Measurements from ENCODE around the gene OR14A16.

OR14A16 gene

DNA sequence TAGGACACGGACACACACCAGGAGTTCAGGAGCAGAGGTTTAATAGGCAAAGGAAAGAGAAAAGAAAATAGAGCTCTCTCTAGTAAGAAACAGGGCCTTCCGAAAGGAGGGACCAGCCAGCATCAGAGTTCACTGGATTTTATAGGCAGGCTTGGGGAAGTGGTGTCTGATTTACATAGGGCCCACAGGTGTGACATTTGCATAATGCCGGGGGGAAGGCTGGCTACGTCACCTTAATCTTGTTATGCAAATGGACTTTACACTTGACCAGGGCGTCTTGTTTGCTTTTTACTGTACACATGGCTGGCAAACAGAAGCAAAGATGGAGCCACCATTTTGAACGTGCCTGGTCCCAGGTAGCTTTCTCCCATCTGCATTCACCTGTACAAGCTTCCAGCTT is at the start of gene OR14A16:
OR14A16 (minus strand) TSS at position 97 of the 400 bp plus-strand sequence. CDS start 8,390 bp downstream, outside the sequence.
- no peaks in the 10 kb centered on the region for H3K27me3 ChIP-seq (ENCODE audit: insufficient read depth, low read depth)
- H3K27ac ChIP-seq, result no peak within 1 kb of the TSS
- no peaks in the 10 kb centered on the region for H3K79me2 ChIP-seq (ENCODE audit: insufficient read depth, low read depth)
- H4K20me1 ChIP-seq (ENCODE audit: insufficient read depth), result no peaks in the 10 kb centered on the region
- H3K9ac ChIP-seq, result no peak within 1 kb of the TSS
- no peak within 1 kb of the TSS for H3K4me3 ChIP-seq (IDR thresholded peaks at IDR 0.05; ENCODE audit: insufficient read depth, low read depth, low read length)
- H2AFZ ChIP-seq (ENCODE audit: low read depth), result no peak within 1 kb of the TSS
- H3K36me3 ChIP-seq (ENCODE audit: insufficient read depth), result no peaks in the 10 kb centered on the region; the same call in 1 of the 2 replicates
- TF ChIP-seq, protein P1, sequence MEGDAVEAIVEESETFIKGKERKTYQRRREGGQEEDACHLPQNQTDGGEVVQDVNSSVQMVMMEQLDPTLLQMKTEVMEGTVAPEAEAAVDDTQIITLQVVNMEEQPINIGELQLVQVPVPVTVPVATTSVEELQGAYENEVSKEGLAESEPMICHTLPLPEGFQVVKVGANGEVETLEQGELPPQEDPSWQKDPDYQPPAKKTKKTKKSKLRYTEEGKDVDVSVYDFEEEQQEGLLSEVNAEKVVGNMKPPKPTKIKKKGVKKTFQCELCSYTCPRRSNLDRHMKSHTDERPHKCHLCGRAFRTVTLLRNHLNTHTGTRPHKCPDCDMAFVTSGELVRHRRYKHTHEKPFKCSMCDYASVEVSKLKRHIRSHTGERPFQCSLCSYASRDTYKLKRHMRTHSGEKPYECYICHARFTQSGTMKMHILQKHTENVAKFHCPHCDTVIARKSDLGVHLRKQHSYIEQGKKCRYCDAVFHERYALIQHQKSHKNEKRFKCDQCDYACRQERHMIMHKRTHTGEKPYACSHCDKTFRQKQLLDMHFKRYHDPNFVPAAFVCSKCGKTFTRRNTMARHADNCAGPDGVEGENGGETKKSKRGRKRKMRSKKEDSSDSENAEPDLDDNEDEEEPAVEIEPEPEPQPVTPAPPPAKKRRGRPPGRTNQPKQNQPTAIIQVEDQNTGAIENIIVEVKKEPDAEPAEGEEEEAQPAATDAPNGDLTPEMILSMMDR (conservative IDR thresholded peaks at IDR 0.05; ENCODE audit: low read depth, low read length), result no peak
- H3K4me2 ChIP-seq, result no peak within 1 kb of the TSS
- no peaks in the 10 kb centered on the region for H3K4me1 ChIP-seq (ENCODE audit: low read depth, poor library complexity, severe bottlenecking)

- Histone ChIP-seq H3K27ac (no peak overlapping the region), H3K79me2 (ENCODE audit: insufficient read depth, low read depth) (0 out of 2 replicates have a peak, but pooled peaks cover under 1% of the 10 kb centered on the region), H3K4me1 (ENCODE audit: low read depth, poor library complexity, severe bottlenecking) (no peaks in the 10 kb centered on the region), H3K36me3 (ENCODE audit: insufficient read depth) (peaks cover 23% of the 10 kb centered on the region), H3K4me3 (IDR thresholded peaks at IDR 0.05; ENCODE audit: insufficient read depth, low read depth, low read length) (no peak overlapping the region), H3K4me2 (no peak overlapping the region), H2AFZ (ENCODE audit: low read depth) (no peak overlapping the region), H3K27me3 (ENCODE audit: insufficient read depth, low read depth) (no peaks in the 10 kb centered on the region), H4K20me1 (ENCODE audit: insufficient read depth) (no peaks in the 10 kb centered on the region), H3K9ac (no peak overlapping the region)
- TF ChIP-seq, protein P1 (conservative IDR thresholded peaks at IDR 0.05; ENCODE audit: low read depth, low read length), result no peak
Measured at GRCh38 chr1:247865416-247865815, 41.5 kb upstream of the OR14A16 start.

DNA sequence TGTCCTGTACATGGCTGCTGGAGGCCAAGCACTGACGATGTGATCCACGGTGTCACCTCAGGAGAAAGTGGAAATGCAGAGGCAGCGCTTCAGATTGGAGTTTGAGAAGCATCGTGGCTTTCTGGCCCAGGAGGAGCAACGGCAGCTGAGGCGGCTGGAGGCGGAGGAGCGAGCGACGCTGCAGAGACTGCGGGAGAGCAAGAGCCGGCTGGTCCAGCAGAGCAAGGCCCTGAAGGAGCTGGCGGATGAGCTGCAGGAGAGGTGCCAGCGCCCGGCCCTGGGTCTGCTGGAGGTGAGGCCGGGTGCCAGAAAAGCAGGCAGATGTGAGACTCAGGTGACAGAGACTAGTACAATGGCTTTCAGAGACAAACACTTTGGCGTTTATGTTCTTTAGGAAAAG is 40.7 kb upstream of the OR14A16 start:
- Histone ChIP-seq H3K27me3 (ENCODE audit: insufficient read depth, low read depth) (no peaks in the 10 kb centered on the region), H3K36me3 (ENCODE audit: insufficient read depth) (peaks cover 22% of the 10 kb centered on the region), H3K4me1 (ENCODE audit: low read depth, poor library complexity, severe bottlenecking) (no peaks in the 10 kb centered on the region), H3K4me2 (no peak overlapping the region), H3K79me2 (ENCODE audit: insufficient read depth, low read depth) (peaks cover 7% of the 10 kb centered on the region; the same call in 1 of the 2 replicates), H3K9ac (no peak overlapping the region), H3K4me3 (IDR thresholded peaks at IDR 0.05; ENCODE audit: insufficient read depth, low read depth, low read length) (no peak overlapping the region), H3K27ac (no peak overlapping the region), H4K20me1 (ENCODE audit: insufficient read depth) (no peaks in the 10 kb centered on the region), H2AFZ (ENCODE audit: low read depth) (no peak overlapping the region)
- TF ChIP-seq, protein P1 (conservative IDR thresholded peaks at IDR 0.05; ENCODE audit: low read depth, low read length), result no peak

- H2AFZ ChIP-seq (ENCODE audit: low read depth), result no peak overlapping the region
- H3K36me3 ChIP-seq (ENCODE audit: insufficient read depth), result peaks cover 8% of the 10 kb centered on the region; the same call in 1 of the 2 replicates
- TF ChIP-seq, protein P1 (conservative IDR thresholded peaks at IDR 0.05; ENCODE audit: low read depth, low read length), result no peak
- no peak overlapping the region for H3K4me3 ChIP-seq (IDR thresholded peaks at IDR 0.05; ENCODE audit: insufficient read depth, low read depth, low read length)
- H3K9ac ChIP-seq, result no peak overlapping the region
- H3K4me1 ChIP-seq (ENCODE audit: low read depth, poor library complexity, severe bottlenecking), result peaks cover 10% of the 10 kb centered on the region
- H3K27me3 ChIP-seq (ENCODE audit: insufficient read depth, low read depth), result no peaks in the 10 kb centered on the region
- no peaks in the 10 kb centered on the region for H4K20me1 ChIP-seq (ENCODE audit: insufficient read depth)
- peaks cover 11% of the 10 kb centered on the region; the same call in 1 of the 2 replicates for H3K79me2 ChIP-seq (ENCODE audit: insufficient read depth, low read depth)
- H3K4me2 ChIP-seq, result no peak overlapping the region
- no peak overlapping the region for H3K27ac ChIP-seq
Measured at GRCh38 chr1:247862756-247863155, 38.8 kb upstream of the OR14A16 start.

Data from KMS-11 (cell line).